K562 (cell line): Measurements from ENCODE around the gene CREM. TPM values are rescaled to one million over a fixed set of nuclear protein-coding genes. Genes with fewer than 3 reads are reported as not detected.

ENCODE experiments used
- ATF3 ChIP-seq, 2 experiments: fragments of 450-650 bp in 1 of 2; sonication (generic) in 1 of 2; formaldehyde crosslinking in 1 of 2; IDR thresholded peaks in 1 of 2; conservative IDR thresholded peaks in 1 of 2; 2 replicates each; pipeline versions ENCODE4 v1.6.1 to v1.8.1; 2016 to 2023; ENCODE audit warnings: mild to moderate bottlenecking in 2 of 2, moderate library complexity in 2 of 2, inconsistent platforms in 1 of 2, missing genetic modification reagents in 1 of 2
- ATF7 ChIP-seq: fragments of 450-650 bp; IDR thresholded peaks from 2 replicates; pipeline ENCODE4 v1.7.1; 2014; ENCODE audit warnings: mild to moderate bottlenecking, moderate library complexity
- CEBPB ChIP-seq: fragments of 450-650 bp; IDR thresholded peaks from 2 replicates; pipeline ENCODE4 v1.6.1; 2016; ENCODE audit warnings: missing genetic modification characterization, missing compliant biosample characterization
- HDAC8 ChIP-seq: fragments of 450-650 bp; IDR thresholded peaks from 2 replicates; pipeline ENCODE4 v1.6.1; 2016; ENCODE audit warnings: mild to moderate bottlenecking, missing genetic modification characterization, moderate library complexity, missing compliant biosample characterization
- HMBOX1 ChIP-seq: sonication (generic); IDR thresholded peaks from 2 replicates; pipeline ENCODE4 v1.6.1; 2016
- HNRNPH1 ChIP-seq: fragments of 200-400 bp; formaldehyde crosslinking; optimal IDR thresholded peaks from 2 replicates; pipeline ENCODE3; 2017; ENCODE audit warnings: low read depth, mild to moderate bottlenecking, low read length, moderate library complexity
- L3MBTL2 ChIP-seq: fragments of 450-650 bp; IDR thresholded peaks from 2 replicates; pipeline ENCODE4 v1.6.1; 2016; ENCODE audit warnings: mild to moderate bottlenecking, moderate library complexity
- LARP7 ChIP-seq: fragments of 450-650 bp; IDR thresholded peaks from 2 replicates; pipeline ENCODE4 v1.6.1; 2016
- MYC ChIP-seq, 2 experiments: fragments of 250-450 bp in 1 of 2; sonication (Bioruptor Pico) in 1 of 2; IDR thresholded peaks; 2 replicates each; pipeline versions ENCODE4 v1.5.1 to v1.6.1; 2012 to 2021; ENCODE audit warnings: low read depth in 2 of 2, borderline replicate concordance in 1 of 2, improper control_type of control experiment in 1 of 2, low read length in 1 of 2, mild to moderate bottlenecking in 1 of 2, moderate library complexity in 1 of 2
- POLR2B ChIP-seq: fragments of 450-650 bp; IDR thresholded peaks from 2 replicates; pipeline ENCODE4 v1.6.1; 2018; ENCODE audit warnings: low read depth; ENCODE audit not compliant: partially characterized antibody
- PRDM10 ChIP-seq: fragments of 450-650 bp; IDR thresholded peaks from 2 replicates; pipeline ENCODE4 v1.6.1; 2018; ENCODE audit not compliant: partially characterized antibody
- RBBP5 ChIP-seq: fragments of 200-600 bp; sonication (generic); IDR thresholded peaks from 2 replicates; pipeline ENCODE4 v1.6.1; 2012; ENCODE audit warnings: borderline replicate concordance, mild to moderate bottlenecking, low read length, control low read depth, inconsistent platforms; ENCODE audit not compliant: insufficient read depth, poor library complexity, severe bottlenecking
- STAT5B ChIP-seq: fragments of 250-450 bp; sonication (Bioruptor Pico); IDR thresholded peaks from 2 replicates; pipeline ENCODE4 v1.8.0; 2021; ENCODE audit warnings: mild to moderate bottlenecking, inconsistent platforms
- TAF15 ChIP-seq: fragments of 200-400 bp; formaldehyde crosslinking; IDR thresholded peaks from 2 replicates; pipeline ENCODE4 v1.6.1; 2017; ENCODE audit warnings: mild to moderate bottlenecking, low read depth, low read length, moderate library complexity
- ZNF224 ChIP-seq: sonication (generic); formaldehyde crosslinking; IDR thresholded peaks from 2 replicates; pipeline ENCODE4 v1.8.0; 2022; ENCODE audit warnings: mild to moderate bottlenecking, missing genetic modification reagents
- ZNF23 ChIP-seq: fragments of 250-450 bp; sonication (Bioruptor Pico); IDR thresholded peaks from 2 replicates; pipeline ENCODE4 v1.4.0; 2020; ENCODE audit warnings: mild to moderate bottlenecking
- ZNF384 ChIP-seq: IDR thresholded peaks from 2 replicates; pipeline ENCODE4 v1.6.1; 2012; ENCODE audit warnings: low read depth, low read length, improper control_type of control experiment
- ZNF592 ChIP-seq: fragments of 450-650 bp; IDR thresholded peaks from 2 replicates; pipeline ENCODE4 v1.6.1; 2017; ENCODE audit warnings: antibody characterized with exemption, mild to moderate bottlenecking
- ZNF717 ChIP-seq: fragments of 250-450 bp; sonication (Bioruptor Pico); IDR thresholded peaks from 2 replicates; pipeline ENCODE4 v1.5.0; 2021
- polyA plus RNA-seq, 8 experiments: library from polyadenylated mRNA; depleted of rRNA in 4 of 8; stranded (reverse) in 5 of 8; unstranded in 3 of 8; fragments of >200 nt; fragmentation: Nextera tagmentation in 2 of 8; fragmentation: Illumina TruSeq in 1 of 8; extraction: Ambion mirVana in 2 of 8; extraction: Trizol in 1 of 8; gene quantifications; 2 replicates each; pipeline versions ENCODE4 v1.2.1 to v1.2.3, GENCODE V29; 2011 to 2014; ENCODE audit warnings: inconsistent platforms in 1 of 8, missing spikeins in 1 of 8
- total RNA-seq, 7 experiments: library from RNA; depleted of rRNA in 6 of 7; stranded (reverse); fragments of >200 nt in 6 of 7; fragmentation: Illumina TruSeq in 2 of 7; extraction: Trizol in 2 of 7; gene quantifications; 2 replicates each; pipeline versions ENCODE4 v1.2.1 to v1.2.3, GENCODE V29; 2011 to 2021; ENCODE audit warnings: low replicate concordance in 1 of 7

The CREM gene
- total and polyA plus RNA-seq, 9 of the 15 experiments (the other 6 are each of a cell fraction or from before 2014, with no cell fraction given): 39.1 to 70.2 (median 48.3) TPM

- TF ChIP-seq TAF15 (no peak), ZNF592 (peak; percentile 25; the same call in 1 of the 2 replicates), LARP7 (no peak), ATF7 (0 out of 2 replicates have a peak, but pooled peaks have one; percentile 29), L3MBTL2 (peak; percentile 50), HDAC8 (tag) (no peak), HMBOX1 (peak; percentile 32; the same call in 1 of the 2 replicates), ZNF384 (no peak), HNRNPH1 (no peak), POLR2B (no peak), ZNF23 (CRISPR knock-in tag) (no peak), ZNF224 (CRISPR knock-in tag) (no peak), CEBPB (tag) (peak; percentile 90), RBBP5 (no peak), STAT5B (CRISPR knock-in tag) (no peak), MYC (IDR thresholded peaks at IDR 0.05; ENCODE audit: low read depth, low read length) (no peak), MYC (CRISPR knock-in tag; IDR thresholded peaks at IDR 0.05; ENCODE audit: borderline replicate concordance, low read depth) (no peak), PRDM10 (no peak), ATF3 (IDR thresholded peaks at IDR 0.05) (no peak), ATF3 (CRISPR knock-in tag; conservative IDR thresholded peaks at IDR 0.05) (no peak), ZNF717 (CRISPR knock-in tag) (no peak)
Measured at GRCh38 chr10:35124540-35124939, 2.1 kb upstream of the CREM start (continued).
